Activated B cell treated with CpG ODN at 0.5 μM for 24 hours (primary cell): Measurements from ENCODE around the gene POLR2F. TPM values are rescaled to one million over a fixed set of nuclear protein-coding genes. Genes with fewer than 3 reads are reported as not detected.

Experiments
- ATAC-seq: fragments of 200-7000 bp; cut with Tn5 transposase; one replicate; pipeline ENCODE4 v1.10.0; 2021; ENCODE audit warnings: low read depth, mild to moderate bottlenecking, moderate library complexity
- CTCF ChIA-PET: fragments of 350-600 bp; sonication (Branson Sonifier 250); formaldehyde crosslinking; loops from one replicate; lab custom pipeline; 2021; ENCODE audit warnings: antibody characterized with exemption; lab: Charles Lee
- POLR2A ChIA-PET: fragments of 350-600 bp; sonication (Branson Sonifier 250); formaldehyde crosslinking; loops from one replicate; lab custom pipeline; 2021; ENCODE audit warnings: antibody characterized with exemption; lab: Charles Lee
- DNase-seq: peaks from one replicate; pipeline ENCODE4 v3.0.0; 2022
- H3K27ac Mint-ChIP-seq: one replicate; pipeline ENCODE4 v1.8.0; 2020; ENCODE audit warnings: mixed read lengths
- H3K27me3 Mint-ChIP-seq: one replicate; pipeline ENCODE4 v1.8.0; 2021; ENCODE audit warnings: mixed read lengths
- H3K36me3 Mint-ChIP-seq: one replicate; pipeline ENCODE4 v1.8.0; 2021; ENCODE audit warnings: low read depth, mixed read lengths
- H3K4me1 Mint-ChIP-seq: one replicate; pipeline ENCODE4 v1.8.0; 2021; ENCODE audit warnings: mixed read lengths
- H3K4me3 Mint-ChIP-seq: one replicate; pipeline ENCODE4 v1.8.0; 2020; ENCODE audit warnings: mild to moderate bottlenecking, mixed read lengths
- H3K9me3 Mint-ChIP-seq: one replicate; pipeline ENCODE4 v1.8.0; 2020; ENCODE audit warnings: mixed read lengths
- intact Hi-C: fragments of 100-400 bp; cut with micrococcal nuclease; formaldehyde crosslinking; loops from one replicate; pipeline ENCODE4 v1.15.1; 2024
- total RNA-seq: library from RNA; stranded (reverse); gene quantifications from 2 replicates; pipeline ENCODE4 v1.2.3, GENCODE V29; 2022
- TF ChIP-seq, protein P1 (sequence below): fragments of 200-600 bp; IDR thresholded peaks from one replicate; pipeline ENCODE4 v1.8.0; 2022; ENCODE audit warnings: antibody characterized with exemption, mild to moderate bottlenecking

Gene POLR2F
- 47.8 and 67.3 TPM in 2 replicates for total RNA-seq

DNA sequence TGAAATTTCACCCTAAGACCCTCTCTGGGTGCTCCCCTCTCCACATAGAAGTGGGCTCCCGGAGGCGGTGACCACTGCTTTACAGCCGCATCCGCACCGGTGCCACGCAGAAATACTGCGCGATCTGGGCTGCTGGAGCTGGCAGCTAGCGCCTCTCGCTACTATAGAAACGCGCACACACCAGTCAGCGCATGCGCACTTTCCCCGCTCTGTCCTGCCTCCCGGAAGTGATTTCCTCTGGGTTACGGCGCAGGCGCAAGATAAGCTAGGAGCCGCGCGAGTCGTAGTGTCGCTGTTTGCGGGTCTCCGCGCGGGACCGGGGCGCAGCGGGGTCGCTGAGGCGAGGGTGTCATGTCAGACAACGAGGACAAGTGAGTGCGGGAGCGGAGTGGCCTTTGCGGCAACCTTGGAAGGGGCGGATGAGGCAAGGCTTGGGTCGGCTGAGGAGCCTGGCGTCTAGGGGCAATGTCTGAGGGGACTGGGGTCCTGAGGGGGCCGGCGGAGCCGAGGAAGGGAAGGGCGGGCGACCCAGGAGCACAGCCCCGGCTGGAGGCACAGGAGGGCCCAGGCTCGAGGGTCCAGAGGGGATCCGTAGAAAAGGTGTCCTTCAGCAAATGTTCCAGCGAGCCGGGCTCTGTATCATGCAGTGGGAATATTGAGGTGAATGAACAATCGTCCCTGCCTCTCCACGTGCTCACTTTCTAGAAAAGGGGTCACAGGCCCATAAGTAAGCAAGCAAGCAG, at the start of gene POLR2F, which contains the start of gene C22orf23:
TSS of gene POLR2F (plus strand) at position 263 of the 743 bp plus-strand sequence. CDS start at position 352, 89 bp downstream.
TSS of gene C22orf23 (minus strand) at position 165 of the 743 bp plus-strand sequence. CDS start 452 bp downstream, outside the sequence.
- CTCF ChIA-PET: interaction anchor here (0.8 to 2.3 kb wide), 2 partner anchors 135 to 295 kb away, joined by 3 to 10 read pairs; partner anchors contain the start of gene PDXP
- peaks cover 14% of the 10 kb centered on the region for H3K27me3 Mint-ChIP-seq

DNA sequence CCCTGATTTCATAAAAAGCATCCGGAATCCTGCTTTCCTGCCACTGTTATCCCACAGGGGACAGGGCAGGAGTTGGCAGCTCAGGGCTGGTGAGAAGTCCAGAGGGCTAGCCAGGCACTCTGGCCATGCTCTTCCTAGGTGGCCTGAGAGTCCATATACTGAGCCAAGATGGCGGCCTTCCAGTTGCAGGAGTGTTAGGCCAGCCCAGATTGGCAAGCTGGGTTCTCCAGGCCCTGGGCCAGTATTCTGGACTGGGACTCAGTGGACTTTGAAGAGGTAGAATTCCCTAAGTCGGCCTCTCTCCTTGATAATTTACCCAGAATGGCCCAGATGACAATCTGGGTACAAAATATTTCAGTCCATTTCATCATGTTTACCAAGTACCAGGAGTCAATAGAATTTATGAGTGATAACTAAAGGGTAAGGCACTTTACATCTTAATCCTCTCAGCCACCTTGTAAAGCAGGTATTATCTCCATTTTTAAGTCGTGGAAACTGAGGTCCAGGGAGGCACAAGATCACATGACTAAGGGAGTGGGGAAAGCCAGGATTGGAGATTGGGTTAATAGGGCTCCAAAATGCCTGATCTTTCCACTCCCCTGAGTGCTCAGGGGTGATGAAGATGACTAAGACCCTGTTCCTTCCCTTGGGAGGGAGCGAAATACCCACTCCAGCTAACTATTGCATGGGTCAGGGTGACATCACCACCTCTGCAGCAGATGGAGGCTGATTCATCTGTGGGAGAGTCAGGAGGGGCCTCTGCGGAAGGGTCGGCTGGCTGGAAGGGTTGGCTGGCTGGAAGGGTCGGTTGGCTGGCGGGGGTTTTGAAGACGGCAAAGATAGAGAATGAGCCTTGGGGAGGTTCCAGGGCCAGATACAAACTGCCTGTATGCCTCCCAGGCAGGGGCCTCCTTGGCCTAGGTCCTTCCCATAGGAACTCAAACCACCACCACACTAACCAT, 48.6 kb upstream of the POLR2F start:
- no peaks in the 10 kb centered on the region for H3K9me3 Mint-ChIP-seq
- CTCF ChIA-PET: interaction anchor here (0.9 to 1.7 kb wide), 5 partner anchors 10 to 63 kb away, joined by 3 to 10 read pairs (median 6); no protein-coding TSS in a partner anchor
- DNase-seq (peak; percentile 22), ATAC-seq (peak; percentile 41)
- TF ChIP-seq, protein P1, sequence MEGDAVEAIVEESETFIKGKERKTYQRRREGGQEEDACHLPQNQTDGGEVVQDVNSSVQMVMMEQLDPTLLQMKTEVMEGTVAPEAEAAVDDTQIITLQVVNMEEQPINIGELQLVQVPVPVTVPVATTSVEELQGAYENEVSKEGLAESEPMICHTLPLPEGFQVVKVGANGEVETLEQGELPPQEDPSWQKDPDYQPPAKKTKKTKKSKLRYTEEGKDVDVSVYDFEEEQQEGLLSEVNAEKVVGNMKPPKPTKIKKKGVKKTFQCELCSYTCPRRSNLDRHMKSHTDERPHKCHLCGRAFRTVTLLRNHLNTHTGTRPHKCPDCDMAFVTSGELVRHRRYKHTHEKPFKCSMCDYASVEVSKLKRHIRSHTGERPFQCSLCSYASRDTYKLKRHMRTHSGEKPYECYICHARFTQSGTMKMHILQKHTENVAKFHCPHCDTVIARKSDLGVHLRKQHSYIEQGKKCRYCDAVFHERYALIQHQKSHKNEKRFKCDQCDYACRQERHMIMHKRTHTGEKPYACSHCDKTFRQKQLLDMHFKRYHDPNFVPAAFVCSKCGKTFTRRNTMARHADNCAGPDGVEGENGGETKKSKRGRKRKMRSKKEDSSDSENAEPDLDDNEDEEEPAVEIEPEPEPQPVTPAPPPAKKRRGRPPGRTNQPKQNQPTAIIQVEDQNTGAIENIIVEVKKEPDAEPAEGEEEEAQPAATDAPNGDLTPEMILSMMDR: no peak
- no peaks in the 10 kb centered on the region for H3K27me3 Mint-ChIP-seq
- H3K4me3 Mint-ChIP-seq: peak overlapping the region; percentile 78
- H3K27ac Mint-ChIP-seq: peak overlapping the region; percentile 85
- POLR2A ChIA-PET: interaction anchor here (0.5 to 1.8 kb wide), 4 partner anchors 9 to 1356 kb away, joined by 3 to 6 read pairs (median 4); partner anchors contain the start of gene ANKRD54
- H3K36me3 Mint-ChIP-seq: no peaks in the 10 kb centered on the region
- H3K4me1 Mint-ChIP-seq: peaks cover 22% of the 10 kb centered on the region
- intact Hi-C loops: no loop called here

More for the DNA sequence above, at the start of gene POLR2F, which contains the start of gene C22orf23:
- TF ChIP-seq, protein P1: no peak
- intact Hi-C loops: loop anchor here (1.0 to 5.0 kb wide), 4 partner anchors 19 to 346 kb away; partner anchors contain the start of genes ANKRD54, EIF3L and GGA1
- peaks cover 27% of the 10 kb centered on the region for H3K36me3 Mint-ChIP-seq
- peak; percentile 93 for ATAC-seq
- H3K9me3 Mint-ChIP-seq: no peaks in the 10 kb centered on the region
- H3K27ac Mint-ChIP-seq: peak within 1 kb of the TSS; percentile 95
- H3K4me3 Mint-ChIP-seq: peak within 1 kb of the TSS; percentile 100
- POLR2A ChIA-PET: interaction anchor here (0.6 to 1.5 kb wide), 7 partner anchors 12 to 1566 kb away, joined by 3 to 4 read pairs (median 3); partner anchors contain the start of genes ANKRD54, ATF4, MFNG and PDXP
- DNase-seq: peak; percentile 89
- peaks cover 30% of the 10 kb centered on the region for H3K4me1 Mint-ChIP-seq

DNA sequence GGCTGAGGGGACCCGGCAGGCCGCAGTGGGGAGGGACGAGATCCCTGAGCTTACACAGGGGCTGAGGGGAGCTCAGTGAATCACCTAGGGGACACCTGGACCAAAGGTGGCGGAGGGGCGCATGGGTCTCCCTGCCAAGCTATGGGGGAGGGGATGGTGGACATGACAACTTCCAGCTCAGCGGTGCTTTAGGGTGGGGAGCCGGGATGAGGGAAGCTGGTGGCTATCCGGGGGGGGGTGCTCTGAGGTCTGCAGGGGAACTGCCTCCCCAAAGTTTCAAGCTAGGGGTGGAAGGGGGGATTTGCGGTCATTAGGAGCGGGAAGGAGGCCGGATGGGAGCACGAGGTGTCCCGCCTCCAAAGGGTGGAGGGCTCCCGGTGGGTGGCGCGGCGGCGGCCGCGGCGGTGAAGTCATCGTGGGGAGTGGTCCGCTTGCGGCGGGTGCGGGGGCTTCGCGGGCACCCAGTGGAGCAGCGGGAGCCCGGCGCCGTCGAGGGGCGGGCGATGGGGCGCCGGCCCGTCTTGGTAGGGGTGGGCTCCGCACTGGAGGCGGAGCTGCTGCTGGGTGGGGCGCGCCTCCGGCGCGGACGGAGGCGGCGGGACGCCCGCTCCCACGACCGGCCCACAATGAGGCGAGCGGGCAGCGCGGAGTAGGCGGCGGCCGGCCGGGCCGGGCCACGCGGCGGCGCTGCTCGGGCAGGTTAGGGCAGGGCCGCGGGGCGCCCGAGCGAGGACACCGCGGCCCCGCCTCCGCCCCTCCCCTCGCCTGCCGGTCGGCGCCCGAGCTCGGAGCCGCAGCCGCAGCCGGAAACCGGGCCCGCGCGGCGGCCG, 47.8 kb upstream of the POLR2F start, which contains the start of gene MICALL1:
TSS of gene MICALL1 (plus strand) at position 764 of the 830 bp plus-strand sequence. CDS start 126 bp downstream, outside the sequence.
- Mint-ChIP-seq H3K4me3 (peak within 1 kb of the TSS; percentile 81), H3K36me3 (peaks cover 2% of the 10 kb centered on the region), H3K4me1 (peaks cover 22% of the 10 kb centered on the region), H3K9me3 (no peaks in the 10 kb centered on the region), H3K27ac (peak within 1 kb of the TSS; percentile 85), H3K27me3 (no peaks in the 10 kb centered on the region)
- intact Hi-C loops: loop anchor here (1.0 kb wide), 3 partner anchors 29 to 61 kb away; partner anchors contain the start of gene ANKRD54
- TF ChIP-seq, protein P1: no peak
- ATAC-seq (peak; percentile 90), DNase-seq (peak; percentile 81)
- ChIA-PET CTCF (interaction anchor here (0.9 to 1.7 kb wide), 8 partner anchors 8 to 62 kb away, joined by 3 to 10 read pairs (median 6); no protein-coding TSS in a partner anchor), POLR2A (interaction anchor here (0.6 to 1.8 kb wide), 5 partner anchors 9 to 1357 kb away, joined by 3 to 6 read pairs (median 4); partner anchors contain the start of gene ANKRD54)
